GM19099 (cell line): ENCODE results near the gene COQ8B.
A peak's percentile ranks its signal among the peaks of the same experiment; 100 is the strongest.

Source experiments
- POLR2A ChIP-seq: IDR thresholded peaks from 3 replicates; pipeline ENCODE4 v1.6.1; 2011; ENCODE audit warnings: low read depth; ENCODE audit not compliant: insufficient read length; ENCODE audit errors: extremely low read depth

COQ8B gene

DNA sequence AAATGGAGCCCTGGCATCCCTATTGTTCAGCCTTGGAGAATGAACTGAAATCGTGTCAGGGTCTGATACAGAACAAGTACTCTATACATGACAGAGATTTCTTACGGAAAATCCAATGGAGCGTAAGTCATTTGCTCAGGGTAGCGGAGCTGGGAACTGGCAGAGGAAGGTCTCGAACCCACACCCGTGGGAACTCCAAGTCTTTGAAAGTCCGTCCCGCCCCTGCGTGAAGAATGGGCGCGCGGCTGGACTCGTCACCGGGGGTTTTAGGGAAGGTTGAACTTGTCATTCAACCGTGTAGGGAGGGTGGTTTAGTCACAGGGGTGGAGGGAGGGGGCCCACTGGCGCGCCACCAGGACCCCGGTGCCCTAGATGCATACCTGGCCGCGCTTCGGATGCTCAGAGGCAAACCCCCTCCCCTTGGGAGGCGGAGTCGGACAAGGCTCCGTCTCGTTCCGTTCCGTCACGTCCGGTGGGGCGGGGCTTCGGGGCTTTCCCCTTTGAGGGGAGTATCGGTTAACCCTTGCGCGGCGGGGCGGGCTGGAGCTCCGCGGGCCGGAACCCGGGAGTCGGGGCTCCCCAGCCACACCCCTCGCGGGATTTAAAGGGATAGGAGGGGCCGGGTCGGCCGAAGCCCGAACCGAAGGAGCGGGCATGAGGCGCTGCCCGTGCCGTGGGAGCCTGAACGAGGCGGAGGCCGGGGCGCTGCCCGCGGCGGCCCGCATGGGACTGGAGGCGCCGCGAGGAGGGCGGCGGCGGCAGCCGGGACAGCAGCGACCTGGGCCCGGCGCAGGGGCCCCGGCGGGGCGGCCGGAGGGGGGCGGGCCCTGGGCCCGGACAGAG lies at the start of gene COQ8B, which contains the start of gene ITPKC:
Gene COQ8B (minus strand): TSS at position 405 of the 843 bp plus-strand sequence. CDS start 2,254 bp downstream, outside the sequence.
Gene ITPKC (plus strand): TSS at position 631 of the 843 bp plus-strand sequence. CDS start 24 bp downstream, at position 655.
- TF ChIP-seq POLR2A: peak; percentile 65

GRCh38 chr19:40763963-40764362 lies 47.3 kb upstream of the COQ8B start:
- TF ChIP-seq POLR2A: no peak

DNA sequence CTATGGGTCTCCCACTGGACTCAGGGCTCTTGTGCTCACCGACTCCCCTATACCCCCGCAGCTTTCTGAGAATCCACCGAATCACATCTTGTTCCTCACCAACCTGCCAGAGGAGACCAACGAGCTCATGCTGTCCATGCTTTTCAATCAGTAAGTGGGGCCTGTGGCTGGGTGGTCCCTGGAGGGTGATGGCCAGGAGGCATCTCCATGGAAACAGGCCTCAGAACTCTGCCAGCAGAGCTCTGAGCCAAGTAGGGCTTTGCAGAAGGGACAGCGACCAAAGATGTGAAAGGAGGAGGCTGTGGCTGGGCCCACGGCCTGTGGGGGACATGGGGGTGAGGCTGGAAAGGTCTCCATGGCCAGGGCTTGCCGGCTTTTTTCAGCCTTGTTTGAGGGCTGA lies 46.8 kb upstream of the COQ8B start:
- no peak for TF ChIP-seq POLR2A

DNA sequence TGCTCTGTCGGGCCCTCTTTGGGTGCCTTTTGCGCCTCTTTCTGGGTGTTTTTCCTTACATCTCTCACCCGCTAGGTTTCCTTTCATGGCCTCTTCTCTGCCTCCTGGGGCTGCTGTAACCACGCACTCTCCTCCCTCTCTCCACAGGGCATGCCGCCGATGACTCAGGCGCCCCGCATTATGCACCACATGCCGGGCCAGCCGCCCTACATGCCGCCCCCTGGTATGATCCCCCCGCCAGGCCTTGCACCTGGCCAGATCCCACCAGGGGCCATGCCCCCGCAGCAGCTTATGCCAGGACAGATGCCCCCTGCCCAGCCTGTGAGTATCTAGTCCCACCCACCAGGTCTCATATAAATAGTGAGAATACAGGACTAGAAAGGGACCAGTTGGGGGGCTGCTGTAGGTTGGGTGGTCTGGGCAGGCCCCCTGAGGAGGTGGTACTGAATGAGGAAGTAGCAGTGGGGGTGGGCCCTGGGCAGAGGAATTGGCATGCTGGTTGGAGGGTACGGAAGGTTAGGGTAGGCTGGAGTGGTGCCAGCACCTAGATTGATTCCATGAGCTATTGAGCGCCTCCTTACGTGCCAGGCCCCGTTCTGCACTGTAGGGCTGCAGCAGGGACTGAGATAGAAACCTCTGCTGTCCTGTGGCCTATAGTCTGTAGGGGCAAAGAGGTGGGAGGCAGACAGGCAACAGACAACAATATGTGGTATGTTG lies 46.2 kb upstream of the COQ8B start:
- no peak for TF ChIP-seq POLR2A

DNA sequence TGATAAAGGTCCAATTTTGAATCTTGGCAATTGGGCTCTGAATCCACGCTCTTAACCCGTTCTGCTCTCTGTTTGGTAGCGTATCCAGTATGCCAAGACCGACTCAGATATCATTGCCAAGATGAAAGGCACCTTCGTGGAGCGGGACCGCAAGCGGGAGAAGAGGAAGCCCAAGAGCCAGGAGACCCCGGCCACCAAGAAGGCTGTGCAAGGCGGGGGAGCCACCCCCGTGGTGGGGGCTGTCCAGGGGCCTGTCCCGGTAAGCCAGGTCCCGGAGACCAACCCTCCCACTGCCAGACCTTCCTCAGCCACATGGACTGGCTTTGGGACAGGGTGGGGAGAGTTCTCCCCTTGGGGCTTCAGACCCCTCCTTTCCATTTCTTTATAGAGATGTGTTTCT lies 42.7 kb upstream of the COQ8B start:
- TF ChIP-seq POLR2A: no peak

DNA sequence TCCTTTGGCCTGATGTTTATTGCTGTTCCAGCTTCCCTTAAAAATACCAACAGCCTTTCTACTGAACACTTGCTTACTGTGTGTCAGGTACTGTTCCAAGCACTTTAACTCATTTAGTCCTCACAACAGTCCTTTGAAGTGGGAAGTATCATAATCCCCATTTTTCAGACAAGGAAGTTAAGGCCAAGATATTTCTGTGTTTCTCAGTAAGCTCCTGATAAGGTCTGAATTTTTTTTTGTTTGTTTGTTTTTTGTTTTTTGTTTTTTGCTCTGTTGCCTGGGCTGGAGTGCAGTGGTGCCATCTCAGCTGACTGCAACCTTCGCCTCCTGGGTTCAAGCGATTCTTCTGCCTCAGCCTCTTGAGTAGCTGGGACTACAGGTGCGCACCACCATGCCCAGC lies 41.8 kb upstream of the COQ8B start:
- no peak for TF ChIP-seq POLR2A

GRCh38 chr19:40756502-40757110 lies 39.9 kb upstream of the COQ8B start:
- no peak for TF ChIP-seq POLR2A

GRCh38 chr19:40755791-40756190 lies 39.1 kb upstream of the COQ8B start:
- no peak for TF ChIP-seq POLR2A

GRCh38 chr19:40755248-40755624 lies 38.5 kb upstream of the COQ8B start:
- TF ChIP-seq POLR2A: no peak

GRCh38 chr19:40754611-40755247 lies 38.0 kb upstream of the COQ8B start:
- TF ChIP-seq POLR2A: no peak

GRCh38 chr19:40752257-40752781 lies 35.6 kb upstream of the COQ8B start:
- TF ChIP-seq POLR2A: no peak

GRCh38 chr19:40750874-40751537 lies 34.3 kb upstream of the COQ8B start, which contains the start of gene SNRPA:
SNRPA (plus strand) TSS chr19:40751203; CDS start chr19:40751409, 206 bp downstream.
- TF ChIP-seq POLR2A: peak; percentile 85

DNA sequence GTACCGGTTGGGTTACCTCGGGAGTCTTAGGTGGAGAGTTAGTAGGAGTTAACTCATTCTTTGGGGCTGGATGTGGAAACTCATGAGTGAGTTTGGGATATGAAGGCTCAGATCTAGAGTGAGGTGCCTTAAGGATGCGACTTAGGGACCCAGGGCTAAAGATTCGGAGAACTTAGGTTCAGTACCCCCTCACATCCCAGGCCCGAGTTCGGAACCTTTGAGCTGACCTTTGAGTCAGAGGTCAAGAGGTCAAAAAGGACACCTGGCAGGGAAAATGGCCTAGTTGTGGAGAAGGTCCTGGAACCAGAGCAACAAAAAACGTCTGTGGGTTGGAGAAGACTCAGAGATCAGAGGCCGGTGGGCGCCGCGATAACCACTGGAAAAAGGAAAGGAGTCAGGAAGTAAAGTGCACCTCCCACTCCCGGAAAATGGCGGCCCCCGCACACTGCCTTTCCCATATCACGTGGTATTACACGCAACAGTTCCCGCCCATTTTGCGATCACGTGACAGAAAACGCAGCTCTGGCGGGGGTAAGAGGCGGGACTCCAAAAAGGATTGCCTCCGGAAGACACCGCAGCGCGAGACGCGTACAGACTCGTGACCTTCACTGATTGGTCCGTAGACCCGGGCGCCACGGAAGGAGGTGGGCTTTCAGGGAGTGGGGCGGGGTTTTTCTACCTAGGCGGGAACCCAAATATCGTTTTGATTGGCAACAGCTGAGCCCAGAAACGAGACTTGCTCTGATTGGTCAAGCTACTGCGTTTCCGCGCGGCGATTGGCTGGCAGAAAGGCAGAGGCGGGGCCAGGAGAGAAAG lies 33.6 kb upstream of the COQ8B start, which contains the start of gene ACTMAP:
Gene ACTMAP (minus strand): TSS at position 420 of the 816 bp plus-strand sequence. CDS start 674 bp downstream, outside the sequence.
- TF ChIP-seq POLR2A: peak; percentile 20
